MCF 10A (cell line): ENCODE measurements around the gene NOC2L. TPM values are rescaled to one million over a fixed set of nuclear protein-coding genes. Genes with fewer than 3 reads are reported as not detected.

Experiments used
- BruUV-seq: library from RNA; stranded (reverse); fragments of 400-500 nt; replicated peaks from 2 replicates; lab custom pipeline; 2021; lab: Mats Ljungman, UMichigan
- CTCF ChIA-PET: fragments of 300-600 bp; sonication (Branson Sonifier 250); formaldehyde crosslinking; extraction: SDS; loops from one replicate; lab custom pipeline; 2021; ENCODE audit warnings: antibody characterized with exemption, inconsistent platforms; lab: Yijun Ruan, JAX
- POLR2A ChIA-PET: fragments of 300-600, 350-650 bp; sonication (Branson Sonifier 250); formaldehyde crosslinking; extraction: SDS; loops from one replicate; lab custom pipeline; 2020; ENCODE audit warnings: antibody characterized with exemption, inconsistent platforms; lab: Yijun Ruan, JAX
- DNase-seq: peaks from one replicate; pipeline ENCODE4 v3.0.0-alpha.2; 2018; ENCODE audit not compliant: unreplicated experiment
- H3K27ac Mint-ChIP-seq: one replicate; pipeline ENCODE4 v1.8.0; 2022; ENCODE audit warnings: mild to moderate bottlenecking, low read depth, mixed read lengths; ENCODE audit not compliant: unreplicated experiment
- H3K27me3 Mint-ChIP-seq: one replicate; pipeline ENCODE4 v1.8.0; 2022; ENCODE audit warnings: mixed read lengths; ENCODE audit not compliant: insufficient read depth, unreplicated experiment
- H3K36me3 Mint-ChIP-seq: one replicate; pipeline ENCODE4 v1.8.0; 2022; ENCODE audit warnings: mild to moderate bottlenecking, moderate library complexity, mixed read lengths; ENCODE audit not compliant: insufficient read depth, unreplicated experiment
- H3K4me1 Mint-ChIP-seq: one replicate; pipeline ENCODE4 v1.8.0; 2022; ENCODE audit warnings: mixed read lengths; ENCODE audit not compliant: insufficient read depth, unreplicated experiment
- H3K4me3 Mint-ChIP-seq: one replicate; pipeline ENCODE4 v1.8.0; 2022; ENCODE audit warnings: mild to moderate bottlenecking, moderate library complexity, mixed read lengths; ENCODE audit not compliant: unreplicated experiment
- H3K9me3 Mint-ChIP-seq: one replicate; pipeline ENCODE4 v1.8.0; 2022; ENCODE audit warnings: mixed read lengths; ENCODE audit not compliant: unreplicated experiment
- CTCF ChIP-seq: fragments of 200-600 bp; IDR thresholded peaks from one replicate; pipeline ENCODE4 v1.8.0; 2022; ENCODE audit warnings: antibody characterized with exemption, mild to moderate bottlenecking; ENCODE audit not compliant: unreplicated experiment
- intact Hi-C: fragments of 100-400 bp; cut with micrococcal nuclease; formaldehyde crosslinking; loops from 2 replicates; pipeline ENCODE4 v1.14.1; 2022
- total RNA-seq: library from RNA; stranded (reverse); gene quantifications from 2 replicates; pipeline ENCODE4 v1.2.3, GENCODE V29; 2022

Gene NOC2L
- total RNA-seq, 1 experiment from 2014 or later, result 136 TPM

- intact Hi-C loops, result loop anchor here (2.0 kb wide), 1 partner anchor 70 kb away; no protein-coding TSS in a partner anchor
- Mint-ChIP-seq H3K27me3 (peaks cover 7% of the 10 kb centered on the region), H3K36me3 (no peaks in the 10 kb centered on the region), H3K27ac (peak overlapping the region; percentile 63), H3K4me1 (peaks cover 19% of the 10 kb centered on the region), H3K4me3 (peak overlapping the region; percentile 82), H3K9me3 (no peaks in the 10 kb centered on the region)
- no peak for DNase-seq
- POLR2A ChIA-PET, result interaction anchor here (0.7 to 3.0 kb wide), 4 partner anchors 34 to 127 kb away, joined by 3 to 18 read pairs (median 7); partner anchors contain the start of gene PLEKHN1
- no peak for TF ChIP-seq CTCF
- CTCF ChIA-PET, result interaction anchor here (0.6 to 4.3 kb wide), 16 partner anchors 9 to 440 kb away, joined by 3 to 34 read pairs (median 4); partner anchors contain the start of gene SAMD11
- BruUV-seq, result no TSS peak
These were observed 53.8 kb downstream of the NOC2L start for GRCh38 chr1:905071-905749.

GRCh38 chr1:904310-904950 is 54.6 kb downstream of the NOC2L start:
- Mint-ChIP-seq H3K27ac (peak overlapping the region; percentile 63), H3K27me3 (peaks cover 12% of the 10 kb centered on the region)

DNA sequence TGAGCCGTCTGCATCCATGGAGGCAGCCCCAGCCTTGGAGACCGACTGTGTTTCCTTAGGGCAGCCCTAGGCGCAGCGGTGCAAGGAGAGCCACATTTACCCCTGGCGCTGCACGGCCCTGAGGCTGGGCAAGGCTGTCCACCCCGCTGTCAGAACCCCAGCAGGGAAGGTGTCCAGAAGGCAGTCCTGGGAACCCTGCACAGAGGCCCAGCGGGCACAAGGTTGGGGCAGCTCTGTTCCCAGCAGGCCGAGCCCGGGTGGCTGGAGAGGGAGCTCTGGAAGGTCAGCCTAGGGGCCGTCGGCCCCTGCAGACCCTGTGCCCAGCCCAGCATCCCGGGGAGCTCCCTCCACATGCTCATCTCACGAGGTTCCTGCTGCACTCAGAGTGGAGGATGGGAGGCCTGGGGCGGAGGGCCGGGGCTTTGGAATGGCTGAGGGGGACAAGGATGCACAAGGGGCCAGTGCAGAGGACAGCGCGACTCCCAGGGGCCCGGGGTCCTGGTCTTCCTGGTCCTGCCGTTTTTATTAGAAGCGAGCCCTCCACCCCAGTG is 55.3 kb downstream of the NOC2L start:
- H3K27me3 Mint-ChIP-seq, result peaks cover 13% of the 10 kb centered on the region

More at GRCh38 chr1:904310-904950, 54.6 kb downstream of the NOC2L start:
- POLR2A ChIA-PET, result interaction anchor here (0.7 to 3.0 kb wide), 3 partner anchors 34 to 79 kb away, joined by 3 to 18 read pairs (median 11); partner anchors contain the start of gene PLEKHN1
- no TSS peak for BruUV-seq
- intact Hi-C loops, result loop anchor here (1.0 to 5.0 kb wide), 3 partner anchors 17 to 70 kb away; no protein-coding TSS in a partner anchor
- TF ChIP-seq CTCF, result peak; percentile 96
- DNase-seq, result peak; percentile 79
- peaks cover 19% of the 10 kb centered on the region for H3K4me1 Mint-ChIP-seq
- no peaks in the 10 kb centered on the region for H3K9me3 Mint-ChIP-seq
- CTCF ChIA-PET, result interaction anchor here (0.7 to 4.3 kb wide), 11 partner anchors 10 to 160 kb away, joined by 3 to 34 read pairs (median 5); partner anchors contain the start of gene SAMD11
- no peaks in the 10 kb centered on the region for H3K36me3 Mint-ChIP-seq
- H3K4me3 Mint-ChIP-seq, result peak overlapping the region; percentile 82

More for the DNA sequence above, 55.3 kb downstream of the NOC2L start:
- no peak for DNase-seq
- no peak overlapping the region for H3K27ac Mint-ChIP-seq
- H3K4me1 Mint-ChIP-seq, result peaks cover 20% of the 10 kb centered on the region
- POLR2A ChIA-PET, result no interaction called here
- BruUV-seq, result no TSS peak
- no peaks in the 10 kb centered on the region for H3K36me3 Mint-ChIP-seq
- CTCF ChIA-PET, result interaction anchor here (0.7 to 1.6 kb wide), 3 partner anchors 8 to 17 kb away, joined by 3 to 9 read pairs (median 3); no protein-coding TSS in a partner anchor
- peak overlapping the region; percentile 82 for H3K4me3 Mint-ChIP-seq
- H3K9me3 Mint-ChIP-seq, result no peaks in the 10 kb centered on the region
- no peak for TF ChIP-seq CTCF
- intact Hi-C loops, result loop anchor here (1.0 to 5.0 kb wide), 3 partner anchors 18 to 71 kb away; no protein-coding TSS in a partner anchor
